Activated B cell treated with CpG ODN at 0.5 μM for 24 hours (primary cell): Measurements from ENCODE around the gene SLC25A29. TPM values are rescaled to one million over a fixed set of nuclear protein-coding genes. Genes with fewer than 3 reads are reported as not detected.
A peak's percentile ranks its signal among the peaks of the same experiment; 100 is the strongest.

Source experiments
- ATAC-seq: fragments of 200-7000 bp; cut with Tn5 transposase; one replicate; pipeline ENCODE4 v1.10.0; 2021; ENCODE audit warnings: low read depth, mild to moderate bottlenecking, moderate library complexity
- CTCF ChIA-PET: fragments of 350-600 bp; sonication (Branson Sonifier 250); formaldehyde crosslinking; loops from one replicate; lab custom pipeline; 2021; ENCODE audit warnings: antibody characterized with exemption; lab: Charles Lee
- POLR2A ChIA-PET: fragments of 350-600 bp; sonication (Branson Sonifier 250); formaldehyde crosslinking; loops from one replicate; lab custom pipeline; 2021; ENCODE audit warnings: antibody characterized with exemption; lab: Charles Lee
- DNase-seq: peaks from one replicate; pipeline ENCODE4 v3.0.0; 2022
- H3K27ac Mint-ChIP-seq: one replicate; pipeline ENCODE4 v1.8.0; 2020; ENCODE audit warnings: mixed read lengths
- H3K27me3 Mint-ChIP-seq: one replicate; pipeline ENCODE4 v1.8.0; 2021; ENCODE audit warnings: mixed read lengths
- H3K36me3 Mint-ChIP-seq: one replicate; pipeline ENCODE4 v1.8.0; 2021; ENCODE audit warnings: low read depth, mixed read lengths
- H3K4me1 Mint-ChIP-seq: one replicate; pipeline ENCODE4 v1.8.0; 2021; ENCODE audit warnings: mixed read lengths
- H3K4me3 Mint-ChIP-seq: one replicate; pipeline ENCODE4 v1.8.0; 2020; ENCODE audit warnings: mild to moderate bottlenecking, mixed read lengths
- H3K9me3 Mint-ChIP-seq: one replicate; pipeline ENCODE4 v1.8.0; 2020; ENCODE audit warnings: mixed read lengths
- CTCF ChIP-seq: fragments of 200-600 bp; IDR thresholded peaks from one replicate; pipeline ENCODE4 v1.8.0; 2022; ENCODE audit warnings: antibody characterized with exemption, mild to moderate bottlenecking
- intact Hi-C: fragments of 100-400 bp; cut with micrococcal nuclease; formaldehyde crosslinking; loops from one replicate; pipeline ENCODE4 v1.15.1; 2024
- total RNA-seq: library from RNA; stranded (reverse); gene quantifications from 2 replicates; pipeline ENCODE4 v1.2.3, GENCODE V29; 2022

SLC25A29 gene
- total RNA-seq, 1 donor from 2014 or later, result 28.8 TPM

- intact Hi-C loops, result no loop called here
- Mint-ChIP-seq H3K27ac (no peak overlapping the region), H3K9me3 (no peaks in the 10 kb centered on the region), H3K36me3 (peaks cover 36% of the 10 kb centered on the region), H3K4me1 (peaks cover 22% of the 10 kb centered on the region), H3K4me3 (no peak overlapping the region), H3K27me3 (no peaks in the 10 kb centered on the region)
- TF ChIP-seq CTCF, result no peak
- ChIA-PET POLR2A (interaction anchor here (0.6 kb wide), 1 partner anchor 40 kb away, joined by 4 read pairs; no protein-coding TSS in a partner anchor), CTCF (interaction anchor here (1.5 kb wide), 1 partner anchor 41 kb away, joined by 3 read pairs; no protein-coding TSS in a partner anchor)
- ATAC-seq (no peak), DNase-seq (no peak)
These were observed 24.8 kb downstream of the SLC25A29 start for GRCh38 chr14:100281286-100282082.

GRCh38 chr14:100279563-100279962 is 26.7 kb downstream of the SLC25A29 start:
- Mint-ChIP-seq H3K4me1 (peaks cover 18% of the 10 kb centered on the region), H3K36me3 (peaks cover 53% of the 10 kb centered on the region), H3K27me3 (no peaks in the 10 kb centered on the region), H3K4me3 (no peak overlapping the region), H3K9me3 (no peaks in the 10 kb centered on the region), H3K27ac (peak overlapping the region; percentile 1)
- DNase-seq (no peak), ATAC-seq (no peak)
- POLR2A ChIA-PET, result no interaction called here
- no peak for TF ChIP-seq CTCF
- intact Hi-C loops, result loop anchor here (10.0 kb wide), 1 partner anchor 375 kb away; no protein-coding TSS in a partner anchor
- CTCF ChIA-PET, result no interaction called here

- CTCF ChIA-PET, result interaction anchor here (1.0 to 1.9 kb wide), 2 partner anchors 38 to 57 kb away, joined by 3 to 6 read pairs; no protein-coding TSS in a partner anchor
- ATAC-seq (no peak), DNase-seq (no peak)
- Mint-ChIP-seq H3K36me3 (peaks cover 57% of the 10 kb centered on the region), H3K27me3 (no peaks in the 10 kb centered on the region), H3K4me1 (peaks cover 19% of the 10 kb centered on the region), H3K9me3 (no peaks in the 10 kb centered on the region), H3K4me3 (no peak overlapping the region), H3K27ac (peak overlapping the region; percentile 16)
- intact Hi-C loops, result loop anchor here (10.0 kb wide), 1 partner anchor 376 kb away; no protein-coding TSS in a partner anchor
- POLR2A ChIA-PET, result interaction anchor here (1.0 kb wide), 1 partner anchor 36 kb away, joined by 4 read pairs; no protein-coding TSS in a partner anchor
- no peak for TF ChIP-seq CTCF
These were observed 27.1 kb downstream of the SLC25A29 start for GRCh38 chr14:100279133-100279532.

- ChIA-PET CTCF (interaction anchor here (1.0 to 1.9 kb wide), 2 partner anchors 38 to 57 kb away, joined by 3 to 6 read pairs; no protein-coding TSS in a partner anchor), POLR2A (interaction anchor here (0.6 to 1.0 kb wide), 2 partner anchors 36 to 57 kb away, joined by 3 to 4 read pairs; no protein-coding TSS in a partner anchor)
- DNase-seq (no peak), ATAC-seq (peak; percentile 52)
- Mint-ChIP-seq H3K4me3 (no peak overlapping the region), H3K36me3 (peaks cover 58% of the 10 kb centered on the region), H3K27me3 (no peaks in the 10 kb centered on the region), H3K27ac (peak overlapping the region; percentile 16), H3K9me3 (no peaks in the 10 kb centered on the region), H3K4me1 (peaks cover 19% of the 10 kb centered on the region)
- intact Hi-C loops, result loop anchor here (10.0 kb wide), 1 partner anchor 376 kb away; no protein-coding TSS in a partner anchor
- TF ChIP-seq CTCF, result no peak
These were observed 27.5 kb downstream of the SLC25A29 start for GRCh38 chr14:100278702-100279101.

- DNase-seq, result no peak
- Mint-ChIP-seq H3K36me3 (peaks cover 46% of the 10 kb centered on the region), H3K4me1 (peaks cover 27% of the 10 kb centered on the region), H3K4me3 (no peak overlapping the region), H3K27me3 (no peaks in the 10 kb centered on the region), H3K9me3 (no peaks in the 10 kb centered on the region), H3K27ac (peak overlapping the region; percentile 55)
- no peak for ATAC-seq
- no peak for TF ChIP-seq CTCF
- ChIA-PET POLR2A (interaction anchor here (1.0 kb wide), 1 partner anchor 100 kb away, joined by 3 read pairs; a partner anchor contains a TSS), CTCF (no interaction called here)
- intact Hi-C loops, result loop anchor here (2.0 to 10.0 kb wide), 2 partner anchors 16 to 380 kb away; no protein-coding TSS in a partner anchor
These were observed 31.0 kb downstream of the SLC25A29 start for GRCh38 chr14:100275214-100275613.
